ENCODE results near the gene PRR15L. TPM values are rescaled to one million over a fixed set of nuclear protein-coding genes. Genes with fewer than 3 reads are reported as not detected.

The PRR15L gene
- polyA plus RNA-seq, 3 donors = not detected

DNA sequence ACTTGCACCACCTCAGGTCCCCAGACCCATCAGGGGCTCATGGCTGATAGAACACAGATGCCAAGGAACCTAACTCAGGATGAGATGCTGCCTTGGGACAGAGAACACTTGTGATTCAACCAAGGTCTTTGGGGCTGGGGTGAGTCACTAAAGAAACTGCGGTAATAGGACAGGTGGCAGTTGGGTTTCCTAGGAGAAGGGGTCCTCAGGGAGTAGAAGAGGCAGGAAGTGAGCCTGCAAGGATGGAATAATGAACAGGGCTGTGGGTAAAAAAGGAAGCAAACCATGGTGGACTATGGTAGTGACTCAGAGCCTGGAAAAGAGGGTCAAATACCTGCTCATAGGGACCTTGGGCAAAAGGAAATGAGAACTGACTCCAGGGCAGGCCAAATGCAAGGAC is 22.8 kb downstream of the PRR15L start:
- Histone ChIP-seq H2AFZ (ENCODE audit: insufficient read depth, low read depth, low read length, poor library complexity, severe bottlenecking) (no peak overlapping the region), H3K36me3 (replicated peaks in 1 of 2; ENCODE audit: control insufficient read depth in 1 of 2, insufficient read depth in 2 of 2, low read length in 2 of 2) (peaks cover 7 to 19% of the 10 kb centered on the region in 2 donors), H3K27me3 (ENCODE audit: control insufficient read depth in 2 of 2, insufficient read depth in 2 of 2, low read length in 2 of 2) (no peaks in the 10 kb centered on the region), H3K4me3 (replicated peaks in 1 of 3; ENCODE audit: low read depth in 2 of 3, low read length in 3 of 3) (no peak overlapping the region), H3K4me1 (ENCODE audit: control insufficient read depth in 1 of 2, insufficient read depth in 2 of 2, low read length in 2 of 2) (no peaks in the 10 kb centered on the region), H3K9me3 (replicated peaks in 1 of 2; ENCODE audit: control insufficient read depth in 1 of 2, insufficient read depth in 1 of 2, low read length in 2 of 2) (no peaks in the 10 kb centered on the region), H3K9ac (ENCODE audit: insufficient read depth, low read length, poor library complexity, severe bottlenecking) (no peak overlapping the region), H4K20me1 (ENCODE audit: insufficient read depth, low read length) (no peaks in the 10 kb centered on the region), H3K79me2 (ENCODE audit: insufficient read depth, low read length) (no peaks in the 10 kb centered on the region), H3K27ac (ENCODE audit: low read depth in 1 of 2, low read length in 2 of 2) (no peak overlapping the region), H3K4me2 (replicated peaks; ENCODE audit: extremely low read depth, low read length, poor library complexity, severe bottlenecking) (no peak overlapping the region)
- Mint-ChIP-seq H3K4me1 (peaks cover 9% of the 10 kb centered on the region), H3K27ac (peak overlapping the region in 1 of 7 donors; percentile 30), H3K4me3 (no peak overlapping the region), H3K36me3 (peaks cover 15 to 17% of the 10 kb centered on the region in 2 donors), H3K9me3 (no peaks in the 10 kb centered on the region), H3K27me3 (ENCODE audit: low read depth in 3 of 3) (peaks cover 0 to 2% (median 2%) of the 10 kb centered on the region in 3 donors)
- DNase-seq = no peak
- no peak for TF ChIP-seq CTCF (IDR thresholded peaks at IDR 0.05)
- intact Hi-C loops (cut with micrococcal nuclease) = no loop called here
- WGBS (ENCODE audit: insufficient coverage) = 100% methylated on average over 1 of the region's 1 CpG

- H3K27ac Mint-ChIP-seq = no peak overlapping the region
- H3K79me2 ChIP-seq (ENCODE audit: insufficient read depth, low read length) = no peaks in the 10 kb centered on the region
- peaks cover 0 to 2% (median 0%) of the 10 kb centered on the region in 7 donors for H3K9me3 Mint-ChIP-seq
- H3K27me3 Mint-ChIP-seq (ENCODE audit: low read depth in 3 of 3) = peaks cover 0 to 4% (median 0%) of the 10 kb centered on the region in 3 donors
- H3K27me3 ChIP-seq (ENCODE audit: control insufficient read depth in 2 of 2, insufficient read depth in 2 of 2, low read length in 2 of 2) = no peaks in the 10 kb centered on the region
- 94% methylated on average over 3 of the region's 4 CpGs for WGBS (ENCODE audit: insufficient coverage)
- intact Hi-C loops (cut with micrococcal nuclease) = no loop called here
- no peak overlapping the region for H2AFZ ChIP-seq (ENCODE audit: insufficient read depth, low read depth, low read length, poor library complexity, severe bottlenecking)
- H3K27ac ChIP-seq (ENCODE audit: low read depth in 1 of 2, low read length in 2 of 2) = no peak overlapping the region
- peaks cover 3% of the 10 kb centered on the region for H3K4me1 Mint-ChIP-seq
- no peaks in the 10 kb centered on the region for H3K4me1 ChIP-seq (ENCODE audit: control insufficient read depth in 1 of 2, insufficient read depth in 2 of 2, low read length in 2 of 2)
- H3K4me2 ChIP-seq (replicated peaks; ENCODE audit: extremely low read depth, low read length, poor library complexity, severe bottlenecking) = no peak overlapping the region
- H3K4me3 Mint-ChIP-seq = no peak overlapping the region
- H3K36me3 Mint-ChIP-seq = peaks cover 45 to 47% of the 10 kb centered on the region in 2 donors
- no peaks in the 10 kb centered on the region for H4K20me1 ChIP-seq (ENCODE audit: insufficient read depth, low read length)
- no peak overlapping the region for H3K9ac ChIP-seq (ENCODE audit: insufficient read depth, low read length, poor library complexity, severe bottlenecking)
- no peaks in the 10 kb centered on the region for H3K9me3 ChIP-seq (replicated peaks in 1 of 2; ENCODE audit: control insufficient read depth in 1 of 2, insufficient read depth in 1 of 2, low read length in 2 of 2)
- TF ChIP-seq CTCF (IDR thresholded peaks at IDR 0.05) = no peak
- no peak for DNase-seq
- no peak overlapping the region for H3K4me3 ChIP-seq (replicated peaks in 1 of 3; ENCODE audit: low read depth in 2 of 3, low read length in 3 of 3)
- H3K36me3 ChIP-seq (replicated peaks in 1 of 2; ENCODE audit: control insufficient read depth in 1 of 2, insufficient read depth in 2 of 2, low read length in 2 of 2) = peaks cover 29 to 49% of the 10 kb centered on the region in 2 donors
Observed at GRCh38 chr17:47931848-47932247, 25.8 kb downstream of the PRR15L start.
